Smooth muscle cell (in vitro differentiated cells): ENCODE results near the gene NEK7. TPM values are rescaled to one million over a fixed set of nuclear protein-coding genes. Genes with fewer than 3 reads are reported as not detected.

Source experiments
- DNase-seq: peaks from one replicate; lab custom pipeline; 2025; ENCODE audit not compliant: unreplicated experiment; lab: John Stamatoyannopoulos, UW
- H2AFZ ChIP-seq: fragments of 200-600 bp; sonication (generic); 2 replicates; pipeline ENCODE4 v1.6.0; 2016; ENCODE audit warnings: antibody characterized with exemption, low read depth, mild to moderate bottlenecking
- H3F3A ChIP-seq: fragments of 200-600 bp; sonication (generic); 2 replicates; pipeline ENCODE4 v1.6.0; 2017; ENCODE audit warnings: antibody characterized with exemption, low read depth
- H3K27ac ChIP-seq: fragments of 200-600 bp; sonication (generic); 2 replicates; pipeline ENCODE4 v1.5.1; 2016; ENCODE audit warnings: low read depth, mild to moderate bottlenecking
- H3K27me3 ChIP-seq: fragments of 200-600 bp; sonication (generic); 2 replicates; pipeline ENCODE4 v1.6.1; 2016; ENCODE audit warnings: low read depth, mild to moderate bottlenecking
- H3K36me3 ChIP-seq: fragments of 200-600 bp; sonication (generic); 2 replicates; pipeline ENCODE4 v1.5.1; 2016; ENCODE audit warnings: low read depth
- H3K4me1 ChIP-seq: fragments of 200-600 bp; sonication (generic); 2 replicates; pipeline ENCODE4 v1.5.1; 2016; ENCODE audit warnings: low read depth
- H3K4me2 ChIP-seq: fragments of 200-600 bp; sonication (generic); 2 replicates; pipeline ENCODE4 v1.6.0; 2016; ENCODE audit warnings: mild to moderate bottlenecking
- H3K4me3 ChIP-seq: fragments of 200-600 bp; sonication (generic); 2 replicates; pipeline ENCODE4 v1.5.1; 2016; ENCODE audit warnings: mild to moderate bottlenecking
- H3K79me2 ChIP-seq: fragments of 200-600 bp; sonication (generic); 2 replicates; pipeline ENCODE4 v1.6.0; 2016; ENCODE audit warnings: low read depth, mild to moderate bottlenecking
- H3K9ac ChIP-seq: fragments of 200-600 bp; sonication (generic); 2 replicates; pipeline ENCODE4 v1.6.0; 2016; ENCODE audit warnings: low read depth
- H3K9me3 ChIP-seq: fragments of 200-600 bp; sonication (generic); replicated peaks from 2 replicates; pipeline ENCODE4 v1.5.1; 2016; ENCODE audit warnings: low read depth
- H4K20me1 ChIP-seq: fragments of 200-600 bp; sonication (generic); 2 replicates; pipeline ENCODE4 v1.6.0; 2016; ENCODE audit warnings: low read depth
- CTCF ChIP-seq: fragments of 200-600 bp; sonication (generic); IDR thresholded peaks from 2 replicates; pipeline ENCODE4 v1.5.1; 2017; ENCODE audit warnings: borderline replicate concordance, mild to moderate bottlenecking, antibody characterized with exemption; ENCODE audit not compliant: insufficient read depth, poor library complexity, severe bottlenecking
- WGBS: methylation state at CpG from one replicate; pipeline ENCODE4 v1.1.7; 2016; ENCODE audit warnings: low lambda C conversion rate; 5-methylcytosine and 5-hydroxymethylcytosine counted together
- polyA plus RNA-seq: library from polyadenylated mRNA; unstranded; fragments of >200 nt; fragmentation: Nextera tagmentation; extraction: Ambion mirVana; gene quantifications from 2 replicates; pipeline ENCODE4 v1.2.1, GENCODE V29; 2016
- total RNA-seq: library from RNA; depleted of rRNA; stranded (reverse); fragments of >200 nt; gene quantifications from 2 replicates; pipeline ENCODE4 v1.2.3, GENCODE V29; 2014

The NEK7 gene
- total and polyA plus RNA-seq, 2 experiments from 2014 or later, result 26.1 to 141 TPM

GRCh38 chr1:198326915-198327314 is 170.1 kb downstream of the NEK7 start:
- Histone ChIP-seq H3K27ac (no peak overlapping the region), H4K20me1 (no peaks in the 10 kb centered on the region), H3K27me3 (no peaks in the 10 kb centered on the region), H3K4me2 (no peak overlapping the region), H3K36me3 (no peaks in the 10 kb centered on the region), H3K9me3 (no peaks in the 10 kb centered on the region), H3K4me3 (no peak overlapping the region), H3K9ac (no peak overlapping the region), H3K79me2 (no peaks in the 10 kb centered on the region), H2AFZ (no peak overlapping the region), H3K4me1 (no peaks in the 10 kb centered on the region), H3F3A (no peaks in the 10 kb centered on the region)
- no peak for TF ChIP-seq CTCF
- DNase-seq, result no peak
- WGBS, result 87% methylated on average over 4 of the region's 4 CpGs

GRCh38 chr1:198328458-198329032 is 171.7 kb downstream of the NEK7 start:
- Histone ChIP-seq H2AFZ (no peak overlapping the region), H3K9ac (no peak overlapping the region), H3K4me2 (no peak overlapping the region), H3K79me2 (no peaks in the 10 kb centered on the region), H3K27ac (no peak overlapping the region), H3K36me3 (no peaks in the 10 kb centered on the region), H3K9me3 (no peaks in the 10 kb centered on the region), H3K4me1 (no peaks in the 10 kb centered on the region), H3K4me3 (no peak overlapping the region), H3F3A (no peaks in the 10 kb centered on the region), H3K27me3 (no peaks in the 10 kb centered on the region), H4K20me1 (no peaks in the 10 kb centered on the region)
- WGBS, result 93% methylated on average over 10 of the region's 10 CpGs
- DNase-seq, result no peak
- TF ChIP-seq CTCF, result no peak

- Histone ChIP-seq H3K9ac (no peak overlapping the region), H2AFZ (no peak overlapping the region), H4K20me1 (no peaks in the 10 kb centered on the region), H3K4me1 (no peaks in the 10 kb centered on the region), H3K79me2 (no peaks in the 10 kb centered on the region), H3K4me3 (no peak overlapping the region), H3F3A (no peaks in the 10 kb centered on the region), H3K36me3 (no peaks in the 10 kb centered on the region), H3K9me3 (no peaks in the 10 kb centered on the region), H3K27ac (no peak overlapping the region), H3K27me3 (no peaks in the 10 kb centered on the region), H3K4me2 (no peak overlapping the region)
- 81% methylated on average over 2 of the region's 2 CpGs for WGBS
- DNase-seq, result no peak
- no peak for TF ChIP-seq CTCF
These were observed 174.3 kb downstream of the NEK7 start for GRCh38 chr1:198330982-198331615.

- no peak overlapping the region for H2AFZ ChIP-seq
- H3K4me2 ChIP-seq, result no peak overlapping the region
These were observed 176.9 kb downstream of the NEK7 start for GRCh38 chr1:198333744-198334143.

More at GRCh38 chr1:198333744-198334143, 176.9 kb downstream of the NEK7 start:
- no peak for DNase-seq
- Histone ChIP-seq H3F3A (no peaks in the 10 kb centered on the region), H3K79me2 (no peaks in the 10 kb centered on the region), H3K4me1 (no peaks in the 10 kb centered on the region), H3K9me3 (no peaks in the 10 kb centered on the region), H3K36me3 (no peaks in the 10 kb centered on the region), H3K27ac (no peak overlapping the region), H3K27me3 (no peaks in the 10 kb centered on the region), H3K9ac (no peak overlapping the region), H4K20me1 (no peaks in the 10 kb centered on the region), H3K4me3 (no peak overlapping the region)
- WGBS, result 87% methylated on average over 1 of the region's 1 CpG
- no peak for TF ChIP-seq CTCF
